Measurements from ENCODE around the gene TM9SF4.
A peak's percentile ranks its signal among the peaks of the same experiment; 100 is the strongest.
"Not testable (repeated sequence)": the region's sequence is repeated elsewhere in the genome, so short reads cannot be mapped to it uniquely, and the experiment has no call there.

TM9SF4 gene

DNA sequence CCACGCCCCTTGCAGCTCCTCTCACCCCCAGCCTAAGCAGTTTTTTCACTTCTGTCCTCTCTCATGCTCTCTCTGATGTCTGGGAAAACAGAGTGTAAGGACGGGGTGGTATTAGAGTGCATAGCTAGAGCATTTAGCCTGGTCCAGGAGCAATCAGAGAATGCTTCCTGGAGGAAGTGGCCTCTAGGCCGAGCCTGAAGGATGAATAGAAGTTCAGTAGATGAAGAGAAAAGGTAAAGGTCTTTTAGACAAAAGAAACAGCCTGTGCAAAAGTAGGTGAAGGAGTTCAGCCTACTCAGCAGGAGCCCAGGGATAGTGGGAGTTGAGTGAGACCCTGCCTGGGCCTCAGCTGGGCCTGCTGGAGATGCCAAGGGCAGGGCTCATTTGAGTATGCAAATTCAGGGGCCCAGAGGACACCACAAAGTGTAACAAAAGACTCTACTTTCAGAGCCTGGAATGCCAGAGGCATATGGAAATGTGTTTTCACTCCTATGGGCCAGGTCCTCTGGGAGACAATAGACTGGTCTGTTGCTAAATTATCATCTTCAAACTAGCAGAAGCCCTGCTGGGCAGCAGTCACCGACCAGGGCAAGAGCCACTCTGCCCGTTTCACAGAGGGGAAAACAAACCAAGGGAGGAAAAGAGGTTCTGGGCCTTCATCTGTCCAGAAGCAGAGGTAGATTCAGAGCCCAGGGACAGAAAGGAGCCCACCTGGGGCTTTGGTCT is 19.7 kb upstream of the TM9SF4 start:
- no peak for DNase-seq (ENCODE audit: low spot score)

DNA sequence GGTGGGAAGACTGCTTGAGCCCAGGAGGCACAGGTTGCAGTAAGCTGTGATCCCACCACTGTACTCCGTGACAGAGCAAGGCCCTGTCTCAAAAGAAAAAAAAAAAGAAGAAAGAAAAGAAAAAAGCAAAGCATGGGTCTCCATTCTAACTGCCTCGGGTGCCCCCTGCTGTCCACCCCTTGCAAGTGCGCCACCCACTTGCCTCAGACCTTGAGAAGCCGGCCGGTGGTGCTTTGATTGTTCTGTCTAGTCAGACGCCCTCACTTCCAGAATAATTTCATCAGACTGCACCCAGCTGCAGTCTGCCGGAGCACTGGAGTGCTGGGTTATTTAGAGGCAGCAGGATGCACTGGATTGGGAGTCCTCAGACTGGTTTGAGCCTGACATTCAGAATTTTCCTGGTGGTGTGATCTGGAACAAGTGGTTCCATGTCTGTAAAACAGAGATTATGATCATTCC is 17.6 kb upstream of the TM9SF4 start:
- DNase-seq (ENCODE audit: low spot score) = peak; percentile 67

DNA sequence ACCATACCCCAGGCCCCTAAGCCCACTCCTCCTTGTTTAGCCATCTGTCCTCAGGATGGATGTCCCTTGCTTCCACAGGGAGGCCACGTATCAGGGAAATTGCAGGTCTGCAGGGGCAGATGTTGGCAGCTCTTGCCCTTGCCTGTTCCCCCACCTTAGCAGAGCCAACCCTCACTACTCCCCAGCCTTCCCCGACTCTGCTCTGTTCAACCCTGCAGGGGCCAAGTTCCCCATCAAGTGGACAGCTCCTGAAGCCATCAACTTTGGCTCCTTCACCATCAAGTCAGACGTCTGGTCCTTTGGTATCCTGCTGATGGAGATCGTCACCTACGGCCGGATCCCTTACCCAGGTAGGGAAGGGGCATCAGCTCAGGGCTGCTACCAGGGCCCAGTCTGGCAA is 10.7 kb upstream of the TM9SF4 start:
- DNase-seq (ENCODE audit: low spot score) = no peak

DNA sequence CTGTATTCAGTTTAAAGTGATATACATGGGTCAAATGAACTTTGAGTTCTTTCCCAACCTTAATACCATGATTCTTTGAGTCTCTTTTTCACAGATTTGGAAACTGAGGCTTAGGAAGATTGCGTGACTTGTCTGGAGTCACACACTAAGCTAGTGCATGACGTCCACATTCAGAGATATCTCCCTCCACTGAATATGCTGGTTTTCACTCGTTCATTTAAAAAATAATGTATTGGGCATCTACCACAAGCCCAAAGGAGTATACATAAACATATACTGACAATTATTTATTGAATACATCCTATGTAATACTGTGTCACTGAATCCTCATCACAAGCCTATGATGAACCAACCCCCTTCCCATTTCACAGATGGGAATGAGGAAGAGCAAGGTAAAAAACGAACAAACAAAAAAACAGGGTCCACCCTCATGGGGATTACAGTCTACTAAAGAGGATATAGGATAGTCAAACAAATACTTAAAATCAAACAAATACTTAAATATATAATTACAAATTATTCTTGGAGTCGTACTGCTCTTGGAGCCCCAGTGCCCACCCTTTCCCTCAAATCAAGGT is 611 bp upstream of the TM9SF4 start:
- no peak for DNase-seq (ENCODE audit: low spot score)

DNA sequence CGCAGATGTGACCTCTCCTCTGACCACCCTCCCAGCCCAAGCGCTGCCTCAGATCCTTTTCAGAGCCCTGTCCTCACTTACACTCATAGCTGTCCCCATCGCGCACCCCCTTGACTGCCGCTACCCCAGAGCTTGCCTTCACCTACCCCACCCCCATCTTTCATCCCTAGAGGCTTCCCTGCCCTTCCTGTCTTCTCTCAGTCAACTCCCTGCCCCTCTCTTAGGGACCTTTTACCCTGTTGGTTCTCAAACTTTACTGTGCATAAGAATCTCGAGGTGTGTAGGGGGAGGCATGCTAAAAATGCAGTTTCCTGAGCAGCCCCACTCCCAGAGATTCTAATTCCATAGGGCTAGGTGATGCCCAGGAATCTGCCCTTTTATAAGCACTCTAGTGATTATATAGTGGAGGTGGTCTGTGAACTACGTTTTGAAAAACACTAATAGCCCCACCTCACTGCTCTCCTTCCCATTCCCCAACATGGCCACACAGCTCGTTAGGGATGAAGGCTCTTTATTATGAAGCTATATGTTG is 725 bp downstream of the TM9SF4 start:
- DNase-seq (ENCODE audit: low spot score) = no peak

DNA sequence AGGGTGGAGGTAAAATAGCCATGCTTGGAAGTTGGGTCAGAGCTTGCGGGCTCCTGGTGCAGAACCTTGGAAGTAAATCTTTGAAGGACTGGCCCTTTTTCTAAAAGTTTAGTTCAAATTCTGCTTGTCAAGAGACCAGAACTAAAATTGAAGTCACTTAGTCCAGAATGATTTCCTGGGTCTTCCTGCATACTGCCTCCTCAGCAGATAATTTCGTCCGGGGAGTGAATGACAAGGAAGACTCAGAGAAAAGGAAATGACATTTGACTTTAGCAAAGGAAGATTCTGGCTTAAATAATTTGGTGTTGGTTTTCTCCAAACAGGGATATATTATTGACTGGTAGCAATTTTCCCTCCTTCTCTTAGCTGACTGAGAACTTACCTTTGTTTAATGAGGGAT is 1.2 kb downstream of the TM9SF4 start:
- DNase-seq (ENCODE audit: low spot score) = no peak

DNA sequence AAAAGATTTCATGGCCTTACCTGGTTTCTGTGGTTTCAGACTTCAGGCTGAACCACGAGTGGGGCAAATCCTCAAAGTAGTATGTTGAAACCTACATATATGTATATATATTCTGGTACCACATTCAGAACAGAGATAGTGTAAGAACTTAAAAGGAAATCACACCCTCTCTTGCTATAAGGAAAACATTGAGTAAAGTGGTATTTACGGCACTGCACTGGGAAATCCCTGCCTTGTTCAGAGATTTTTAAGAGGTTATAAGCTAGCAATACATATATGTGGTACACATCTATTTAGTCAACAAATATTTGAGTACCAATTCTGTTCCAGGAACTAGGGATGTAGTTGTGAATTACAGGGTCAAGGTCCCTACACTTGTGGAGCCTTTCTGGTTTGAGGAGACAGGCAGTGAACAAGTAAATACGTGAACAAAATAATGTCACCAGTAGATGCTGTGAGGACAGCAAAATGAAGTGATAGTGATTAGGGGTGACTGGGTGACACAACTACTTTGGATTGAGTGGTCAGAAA is 1.7 kb downstream of the TM9SF4 start:
- no peak for DNase-seq (ENCODE audit: low spot score)

DNA sequence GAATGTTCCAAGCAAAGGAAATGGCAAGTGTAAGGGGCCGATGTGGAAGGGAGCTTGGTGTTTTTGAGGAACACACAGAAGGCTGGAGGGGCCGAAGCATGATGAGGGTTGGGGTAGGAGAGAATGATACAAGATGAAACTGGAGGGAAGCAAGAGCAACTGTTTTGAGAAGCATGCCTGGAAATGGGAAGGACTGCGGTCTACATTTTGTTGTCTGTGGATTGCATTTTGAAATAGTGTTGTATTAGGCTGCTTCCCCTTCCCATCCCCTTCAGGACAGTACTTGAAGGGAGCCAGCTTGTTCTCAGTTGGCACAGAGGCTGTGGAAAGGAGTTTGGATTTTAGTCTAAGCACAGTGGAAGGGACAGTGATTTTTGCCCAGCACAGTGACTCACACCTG is 2.2 kb downstream of the TM9SF4 start:
- DNase-seq (ENCODE audit: low spot score) = no peak

DNA sequence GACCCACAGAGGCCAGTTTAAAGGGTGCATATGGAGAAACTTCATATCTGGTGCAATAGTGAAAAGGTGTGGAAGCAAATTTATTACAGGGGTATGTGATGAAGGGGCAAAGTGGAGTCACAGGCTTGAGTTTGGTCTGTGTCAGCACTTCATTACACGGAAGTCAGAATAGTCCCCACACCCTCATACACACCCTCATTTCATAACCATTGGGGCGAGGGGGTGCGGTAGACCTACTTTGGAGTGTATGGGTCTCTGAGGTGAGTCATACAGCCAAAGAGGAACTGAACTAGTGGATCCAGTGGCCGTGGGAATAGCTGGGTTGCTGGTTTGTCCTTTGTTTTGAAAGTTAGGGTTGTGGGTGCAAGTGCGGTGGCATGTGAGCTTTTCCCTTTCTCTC is 3.3 kb downstream of the TM9SF4 start:
- DNase-seq (ENCODE audit: low spot score) = no peak

DNA sequence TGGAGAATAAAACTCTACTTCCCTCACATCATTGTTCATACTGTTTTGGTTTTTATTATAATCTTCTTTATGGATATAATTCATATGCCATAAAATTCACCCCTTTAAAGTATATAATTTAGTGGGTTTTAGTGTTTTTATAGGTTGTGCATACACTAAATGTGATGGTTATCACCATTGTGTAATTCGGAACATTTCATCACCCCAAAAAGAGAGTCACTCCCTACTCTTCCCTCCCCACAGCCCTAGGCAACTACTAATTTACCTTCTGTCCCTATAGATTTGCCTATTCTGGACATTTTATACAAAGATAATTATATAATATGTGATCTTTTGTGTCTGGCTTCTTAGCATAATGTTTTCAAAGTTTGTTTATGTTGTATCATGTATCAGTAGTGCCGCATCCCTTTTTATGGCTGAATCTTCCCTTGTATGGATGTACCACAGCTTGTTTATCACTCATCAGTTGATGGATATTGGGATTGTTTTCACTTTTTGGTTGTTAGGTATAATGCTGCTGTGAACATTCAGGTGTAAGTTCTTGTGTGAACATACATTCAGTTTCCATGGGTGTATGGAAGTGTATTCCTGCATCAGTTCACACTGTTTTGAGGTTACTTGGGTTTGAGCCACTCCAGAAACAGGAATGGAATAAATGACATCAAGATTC is 4.2 kb downstream of the TM9SF4 start:
- no peak for DNase-seq (ENCODE audit: low spot score)

DNA sequence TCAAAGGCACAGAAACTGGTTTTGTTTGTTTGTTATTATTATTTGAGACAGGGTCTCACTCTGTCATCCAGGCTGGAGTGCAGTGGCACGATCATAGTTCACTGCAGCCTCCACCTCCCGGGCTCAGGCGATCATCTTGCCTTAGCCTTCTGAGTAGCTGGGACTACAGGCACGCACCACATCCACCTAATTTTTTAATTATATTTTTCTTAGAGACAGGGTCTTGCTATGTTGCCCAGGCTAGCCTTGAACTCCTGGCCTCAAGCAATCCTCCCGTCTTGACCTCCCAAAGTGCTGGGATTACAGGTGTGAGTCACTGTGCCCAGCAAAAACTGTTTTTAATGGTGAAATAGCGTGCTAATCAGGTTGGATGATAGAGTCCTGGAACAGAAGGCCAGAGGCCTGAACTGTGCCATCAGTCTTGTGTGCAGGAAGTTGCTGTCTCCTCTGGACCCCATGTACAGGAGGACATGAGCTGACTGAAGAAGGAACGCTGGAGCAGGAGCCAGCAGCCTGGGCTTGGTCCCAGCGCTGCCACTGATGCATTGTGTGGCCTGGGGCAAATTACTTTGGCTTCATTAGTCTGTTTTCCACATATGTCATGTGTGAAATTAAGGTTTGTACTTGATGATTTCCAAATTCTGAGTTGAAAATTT is 4.9 kb downstream of the TM9SF4 start:
- DNase-seq (ENCODE audit: low spot score) = no peak

DNA sequence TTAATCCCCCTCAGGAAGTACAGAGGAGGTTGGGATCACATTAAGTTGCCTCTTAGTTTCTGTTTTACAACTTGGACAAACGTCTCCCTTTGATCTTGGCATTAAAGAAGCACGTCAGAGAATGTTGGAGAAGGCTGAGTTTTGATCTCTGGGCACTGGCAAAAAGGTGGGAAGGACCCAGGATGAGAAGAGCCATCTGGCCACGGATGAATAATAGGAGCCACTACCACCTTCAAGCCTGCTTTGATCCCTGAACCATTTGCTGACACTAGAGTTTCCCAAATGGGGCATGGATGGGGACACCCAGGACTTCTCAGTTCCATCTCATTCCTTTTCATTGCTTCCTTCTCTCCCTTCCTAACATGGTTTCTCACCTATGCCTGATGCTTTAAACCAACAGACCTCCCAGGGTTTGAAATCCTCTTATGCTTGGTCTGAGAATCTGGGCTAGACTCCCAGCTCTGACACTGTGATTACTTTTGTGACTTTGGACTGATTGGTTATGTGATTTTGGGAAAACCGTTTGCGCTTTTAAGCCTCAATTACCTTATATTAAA is 5.8 kb downstream of the TM9SF4 start:
- DNase-seq (ENCODE audit: low spot score) = no peak

DNA sequence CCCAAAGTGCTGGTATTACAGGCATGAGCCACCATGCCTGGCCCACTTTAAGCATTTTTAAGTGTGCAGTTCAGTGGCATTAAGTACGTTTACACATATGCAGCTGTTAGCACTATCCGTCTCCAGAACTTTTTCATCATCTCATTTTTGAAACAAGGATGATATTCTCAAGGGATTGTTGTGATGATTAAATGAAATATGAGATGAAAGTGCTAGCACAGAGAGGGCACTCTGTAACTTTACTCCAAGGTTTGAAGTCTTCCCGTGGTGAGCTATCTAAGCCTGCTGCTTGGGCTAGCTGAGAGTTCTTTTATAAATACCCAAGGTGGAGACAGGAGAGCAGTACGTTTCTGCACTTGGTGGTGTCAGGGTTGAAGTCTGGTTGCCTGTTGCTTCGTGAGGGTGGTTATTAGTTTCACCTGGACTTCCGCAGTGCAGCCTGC is 6.6 kb downstream of the TM9SF4 start:
- DNase-seq (ENCODE audit: low spot score) = no peak

DNA sequence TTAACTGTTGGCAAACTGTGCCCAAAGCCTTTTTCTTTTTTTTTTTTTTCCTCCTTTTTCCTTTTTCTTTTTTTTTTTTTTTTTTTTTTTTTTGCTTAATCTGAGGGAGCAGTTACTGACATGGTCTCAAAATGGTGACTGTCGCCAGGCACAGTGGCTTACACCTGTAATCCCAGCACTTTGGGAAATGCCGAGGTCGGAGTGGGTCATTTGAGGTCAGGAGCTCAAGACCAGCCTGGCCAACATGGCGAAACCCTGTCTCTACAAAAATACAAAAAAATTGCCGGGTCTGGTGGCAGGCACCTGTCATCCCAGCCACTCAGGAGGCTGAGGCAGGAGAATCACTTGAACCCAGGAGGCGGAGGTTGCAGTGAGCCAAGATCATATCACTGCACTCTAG is 7.3 kb downstream of the TM9SF4 start:
- DNase-seq (ENCODE audit: low spot score) = not testable (repeated sequence)

DNA sequence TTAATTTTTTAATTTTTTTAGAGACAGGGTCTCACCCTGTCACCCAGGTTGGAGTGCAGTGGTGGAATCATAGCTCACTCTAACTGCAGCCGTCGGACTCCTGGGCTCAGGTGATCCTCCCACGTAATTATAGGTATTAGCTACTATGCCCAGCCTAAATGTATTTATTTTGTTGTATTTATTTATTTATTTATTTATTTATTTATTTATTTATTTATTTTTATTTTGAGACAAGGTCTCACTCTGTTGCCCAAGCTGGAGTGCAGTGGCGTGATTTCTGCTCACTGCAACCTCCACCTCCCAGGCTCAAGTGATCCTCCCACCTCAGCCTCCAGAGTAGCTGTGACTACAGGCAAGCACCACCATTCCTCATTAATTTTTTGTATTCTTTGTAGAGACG is 8.9 kb downstream of the TM9SF4 start:
- DNase-seq (ENCODE audit: low spot score) = not testable (repeated sequence)

DNA sequence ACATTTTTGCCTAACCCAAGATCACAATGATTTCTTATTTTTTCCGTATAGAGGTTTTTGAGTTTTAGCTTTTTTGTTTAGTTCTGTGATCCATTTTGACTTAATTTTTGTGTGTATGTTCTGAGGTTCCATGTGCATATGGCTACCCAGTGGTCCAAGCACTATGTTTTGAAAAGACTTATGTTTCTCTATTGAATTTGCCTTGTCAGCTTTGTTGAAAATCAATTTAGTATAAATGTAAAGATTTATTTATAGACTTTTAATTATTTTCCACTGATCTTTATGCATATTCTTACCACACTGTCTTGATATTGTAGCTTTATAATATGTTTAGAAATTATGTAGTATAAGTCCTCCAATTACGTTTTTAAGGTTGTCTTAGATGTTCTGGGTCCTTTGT is 10.2 kb downstream of the TM9SF4 start:
- DNase-seq (ENCODE audit: low spot score) = no peak

DNA sequence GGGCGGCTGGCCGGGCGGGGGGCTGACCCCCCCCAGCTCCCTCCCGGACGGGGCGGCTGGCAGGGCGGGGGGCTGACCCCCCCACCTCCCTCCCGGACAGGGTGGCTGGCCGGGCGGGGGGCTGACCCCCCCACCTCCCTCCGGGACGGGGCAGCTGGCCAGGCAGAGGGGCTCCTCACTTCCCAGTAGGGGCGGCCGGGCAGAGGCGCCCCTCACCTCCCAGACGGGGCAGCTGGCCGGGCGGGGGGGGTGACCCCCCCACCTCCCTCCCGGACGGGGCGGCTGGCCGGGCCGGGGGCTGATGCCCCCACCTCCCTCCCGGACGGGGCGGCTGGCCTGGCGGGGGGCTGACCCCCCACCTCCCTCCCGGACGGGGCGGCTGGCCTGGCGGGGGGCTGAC is 12.4 kb downstream of the TM9SF4 start:
- not testable (repeated sequence) for DNase-seq (ENCODE audit: low spot score)

DNA sequence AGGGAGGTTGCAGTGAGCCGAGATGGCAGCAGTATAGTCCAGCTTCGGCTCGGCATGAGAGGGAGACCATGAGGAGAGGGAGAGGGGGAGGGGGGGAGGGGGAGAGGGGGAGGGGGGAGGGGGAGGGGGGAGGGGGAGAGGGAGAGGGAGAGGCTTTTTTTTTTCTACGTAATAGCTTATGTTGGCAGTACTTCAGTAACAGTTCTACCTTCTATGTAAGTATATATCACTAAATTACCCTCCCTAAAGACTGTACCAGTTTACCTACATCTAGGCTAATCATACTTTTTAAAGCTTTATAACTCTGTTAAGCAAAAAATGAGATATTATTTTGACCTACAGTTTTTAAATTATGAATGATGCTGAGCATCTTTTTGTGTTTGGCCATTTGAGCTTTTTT is 13.6 kb downstream of the TM9SF4 start:
- DNase-seq (ENCODE audit: low spot score) = no peak

DNA sequence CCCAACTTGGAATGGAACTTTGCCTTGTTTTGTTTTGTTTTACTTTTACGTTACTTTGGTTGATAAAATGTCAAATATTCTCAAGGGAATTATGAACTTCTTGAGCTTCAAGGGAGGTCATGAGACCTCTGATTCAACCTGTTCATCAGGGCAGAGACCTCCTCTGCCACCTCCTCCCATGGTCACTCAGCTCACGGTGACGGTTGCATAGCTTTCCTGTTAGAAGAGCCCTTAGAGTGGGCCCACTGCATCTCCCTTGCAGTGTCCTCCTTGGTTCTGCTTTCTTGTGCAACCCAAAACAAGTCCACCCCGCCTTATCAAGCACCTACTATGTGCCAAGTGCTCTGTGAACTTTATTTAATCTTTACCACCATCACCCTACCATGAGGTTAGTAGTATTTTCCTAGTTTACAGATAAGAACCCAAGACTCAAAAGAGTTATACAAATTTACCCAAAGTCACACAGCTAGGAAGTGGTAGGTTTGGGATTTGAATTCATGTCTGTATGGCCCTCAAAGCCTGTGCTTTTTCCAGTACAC is 15.5 kb downstream of the TM9SF4 start:
- DNase-seq (ENCODE audit: low spot score) = no peak

DNA sequence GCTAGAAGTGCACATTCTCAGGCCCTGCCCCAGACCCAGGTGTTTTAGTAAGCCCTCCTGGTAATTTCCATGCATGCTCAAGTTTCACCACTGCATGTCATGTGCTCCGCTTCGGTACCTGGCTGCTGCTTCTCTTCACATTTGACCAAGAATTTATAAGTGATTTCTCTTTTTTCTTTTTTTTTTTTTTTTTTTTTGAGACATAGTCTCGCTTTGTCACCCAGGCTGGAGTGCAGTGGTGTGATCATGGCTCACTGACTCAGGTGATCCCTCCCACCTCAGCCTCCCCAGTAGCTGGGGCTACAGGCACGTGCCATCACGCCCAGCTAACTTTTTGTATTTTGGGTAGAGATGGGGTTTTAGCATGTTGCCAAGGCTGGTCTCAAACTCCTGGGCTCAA is 16.0 kb downstream of the TM9SF4 start:
- peak; percentile 16 for DNase-seq (ENCODE audit: low spot score)

DNA sequence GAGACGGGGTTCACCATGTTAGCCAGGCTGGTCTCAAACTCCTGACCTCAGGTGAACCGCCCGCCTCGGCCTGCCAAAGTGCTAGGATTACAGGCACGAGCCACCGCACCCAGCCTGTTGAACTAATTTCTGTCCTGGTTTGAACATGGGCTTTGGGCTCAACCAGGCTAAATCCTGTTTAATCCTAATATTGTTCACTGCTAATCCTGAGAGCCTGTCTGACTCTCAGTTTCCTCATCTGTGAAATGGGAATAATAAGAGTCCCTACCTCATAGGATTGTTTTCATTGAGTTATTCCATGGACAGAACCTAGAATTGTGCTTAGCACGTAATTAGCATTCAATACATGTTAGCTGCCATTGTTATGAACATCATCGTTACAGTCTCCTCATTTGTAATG is 17.4 kb downstream of the TM9SF4 start:
- DNase-seq (ENCODE audit: low spot score) = no peak

DNA sequence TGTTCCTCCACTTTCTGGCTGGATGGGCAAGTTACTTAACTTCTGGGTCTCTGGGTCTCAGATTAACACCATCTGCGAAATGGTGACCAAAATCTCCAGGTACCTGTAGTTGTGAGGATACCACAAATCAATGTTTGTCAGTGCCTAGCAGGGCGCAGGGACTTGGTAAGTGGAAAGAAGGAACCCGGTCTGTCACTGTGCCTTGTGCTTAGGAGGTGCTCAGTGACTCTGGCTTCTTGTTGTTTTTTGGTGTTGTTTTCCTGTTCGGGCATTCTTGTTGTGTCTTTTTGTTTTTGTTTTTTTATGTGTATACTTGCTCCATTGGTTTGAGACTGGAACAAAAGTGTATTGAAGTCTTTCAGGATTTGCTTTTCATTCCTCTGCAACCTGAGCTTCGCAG is 17.8 kb downstream of the TM9SF4 start:
- no peak for DNase-seq (ENCODE audit: low spot score)

Data from kidney tubule cell (primary cell).